Endothelial cell of umbilical vein (primary cell): ENCODE measurements around the gene SOX5. TPM values are rescaled to one million over a fixed set of nuclear protein-coding genes. Genes with fewer than 3 reads are reported as not detected.

Experiments
- BruUV-seq: library from RNA; stranded (reverse); fragments of 400-500 nt; replicated peaks from 2 replicates; lab custom pipeline; 2021; lab: Mats Ljungman, UMichigan
- CTCF ChIA-PET: fragments of 300-600, 350-600 bp; sonication (Branson Sonifier 250); formaldehyde crosslinking; loops from one replicate; lab custom pipeline; 2021; ENCODE audit warnings: antibody characterized with exemption, inconsistent platforms; lab: Charles Lee
- POLR2A ChIA-PET: fragments of 300-600, 350-600 bp; sonication (Branson Sonifier 250); formaldehyde crosslinking; loops from one replicate; lab custom pipeline; 2021; ENCODE audit warnings: antibody characterized with exemption, inconsistent platforms; lab: Charles Lee
- DNase-seq: peaks from one replicate; pipeline ENCODE4 v3.0.0-alpha.2; 2011; ENCODE audit warnings: low read depth, low spot score
- FAIRE-seq: peaks from 2 replicates; lab custom pipeline; 2011; peaks lifted over from hg19 to GRCh38; lab: Jason Lieb, UNC
- H2AFZ ChIP-seq: 2 replicates; pipeline ENCODE4 v1.6.0; 2012; ENCODE audit warnings: low read depth, low read length, control low read depth, inconsistent platforms
- H3K27ac ChIP-seq: 2 replicates; pipeline ENCODE4 v1.5.1; 2011; ENCODE audit warnings: low read depth, mild to moderate bottlenecking, control low read depth, low read length, moderate library complexity; ENCODE audit not compliant: insufficient read depth
- H3K27me3 ChIP-seq, 2 experiments: 2 replicates each; pipeline versions ENCODE4 v1.6.0 to v1.6.1; 2011; ENCODE audit warnings: low read length in 2 of 2, mixed read lengths in 1 of 2; ENCODE audit not compliant: control insufficient read depth in 2 of 2, insufficient read depth in 2 of 2
- H3K36me3 ChIP-seq, 2 experiments: 2 replicates in 1 of 2; 3 replicates in 1 of 2; pipeline ENCODE4 v1.5.1; 2011; ENCODE audit warnings: low read length in 2 of 2, mild to moderate bottlenecking in 1 of 2, moderate library complexity in 1 of 2; ENCODE audit not compliant: control insufficient read depth in 2 of 2, insufficient read depth in 2 of 2; ENCODE audit errors: extremely low read depth in 1 of 2
- H3K4me1 ChIP-seq: 3 replicates; pipeline ENCODE4 v1.5.1; 2011; ENCODE audit warnings: mild to moderate bottlenecking, low read length; ENCODE audit not compliant: control insufficient read depth, insufficient read depth; ENCODE audit errors: extremely low read depth
- H3K4me2 ChIP-seq: 2 replicates; pipeline ENCODE4 v1.6.1; 2011; ENCODE audit warnings: low read length, control low read depth, mixed read lengths; ENCODE audit not compliant: insufficient read depth
- H3K4me3 ChIP-seq, 3 experiments: fragments of 200-600 bp in 1 of 3; sonication (generic), shearing (Covaris generic) in 1 of 3; replicated peaks in 1 of 3; 2 replicates each; pipeline ENCODE4 v1.5.1; 2011 to 2016; ENCODE audit warnings: control low read depth in 3 of 3, low read length in 3 of 3, mild to moderate bottlenecking in 2 of 3, inconsistent platforms in 1 of 3, low read depth in 1 of 3, moderate library complexity in 1 of 3; ENCODE audit not compliant: insufficient read depth in 1 of 3
- H3K79me2 ChIP-seq: 2 replicates; pipeline ENCODE4 v1.6.0; 2012; ENCODE audit warnings: low read length, inconsistent platforms; ENCODE audit not compliant: control insufficient read depth, insufficient read depth
- H3K9ac ChIP-seq: replicated peaks from 2 replicates; pipeline ENCODE3; 2011; ENCODE audit warnings: low read length, control low read depth; ENCODE audit not compliant: insufficient read depth; ENCODE audit errors: extremely low read depth
- H3K9me1 ChIP-seq: replicated peaks from 3 replicates; pipeline ENCODE4 v1.6.0; 2011; ENCODE audit warnings: mild to moderate bottlenecking, low read length; ENCODE audit not compliant: control insufficient read depth, insufficient read depth; ENCODE audit errors: extremely low read depth
- H3K9me3 ChIP-seq: replicated peaks from 2 replicates; pipeline ENCODE4 v1.5.1; 2012; ENCODE audit warnings: low read length, inconsistent platforms; ENCODE audit not compliant: control insufficient read depth, insufficient read depth
- H4K20me1 ChIP-seq: replicated peaks from 2 replicates; pipeline ENCODE3; 2011; ENCODE audit warnings: mild to moderate bottlenecking, low read length; ENCODE audit not compliant: control insufficient read depth, insufficient read depth; ENCODE audit errors: extremely low read depth
- EZH2 ChIP-seq: IDR thresholded peaks from 2 replicates; pipeline ENCODE4 v1.6.1; 2012; ENCODE audit warnings: borderline replicate concordance, low read depth, mild to moderate bottlenecking, moderate library complexity, low read length, inconsistent platforms; ENCODE audit not compliant: severe bottlenecking
- FOS ChIP-seq: IDR thresholded peaks from 2 replicates; pipeline ENCODE4 v1.6.1; 2011; ENCODE audit warnings: mild to moderate bottlenecking, low read length, moderate library complexity, borderline replicate concordance; ENCODE audit not compliant: insufficient read depth
- GATA2 ChIP-seq: IDR thresholded peaks from 2 replicates; pipeline ENCODE4 v1.7.0; 2011; ENCODE audit warnings: low read depth, mild to moderate bottlenecking, moderate library complexity, mixed read lengths, low read length; ENCODE audit not compliant: insufficient read length, insufficient read depth
- JUN ChIP-seq: IDR thresholded peaks from 2 replicates; pipeline ENCODE4 v1.6.1; 2011; ENCODE audit warnings: borderline replicate concordance, low read depth; ENCODE audit not compliant: insufficient read length, insufficient read depth
- MAX ChIP-seq: IDR thresholded peaks from 2 replicates; pipeline ENCODE4 v1.6.1; 2011; ENCODE audit not compliant: insufficient read depth, insufficient read length
- MYC ChIP-seq: IDR thresholded peaks from one replicate; pipeline ENCODE4 v1.6.1; 2011; ENCODE audit warnings: mild to moderate bottlenecking, low read depth, low read length
- POLR2A ChIP-seq: IDR thresholded peaks from 2 replicates; pipeline ENCODE4 v1.6.1; 2012; ENCODE audit warnings: low read depth, mild to moderate bottlenecking, control low read depth, low read length
- POLR2AphosphoS5 ChIP-seq: IDR thresholded peaks from 2 replicates; pipeline ENCODE4 v1.6.1; 2012; ENCODE audit warnings: low read depth, mild to moderate bottlenecking, control low read depth, low read length, moderate library complexity; ENCODE audit not compliant: insufficient read depth
- dilution Hi-C: fragments of 300-500 bp; cut with MboI; formaldehyde crosslinking; loops from one replicate; pipeline ENCODE4 v1.15.0; 2019; ENCODE audit warnings: low sequenced_read_pairs; ENCODE audit not compliant: extremely low pct_ligation_motif_present
- intact Hi-C: fragments of 100-400 bp; cut with micrococcal nuclease; formaldehyde crosslinking; loops from one replicate; pipeline ENCODE4 v1.10.0; 2022
- polyA plus RNA-seq, 4 experiments: library from polyadenylated mRNA; depleted of rRNA in 3 of 4; stranded (reverse) in 3 of 4; unstranded in 1 of 4; fragments of >200 nt; gene quantifications; 2 replicates each; pipeline versions ENCODE4 v1.2.1 to v1.2.3, GENCODE V29; 2011 to 2012; ENCODE audit warnings: missing spikeins in 1 of 4
- total RNA-seq: library from RNA; stranded (reverse); gene quantifications from 2 replicates; pipeline ENCODE4 v1.2.3, GENCODE V29; 2021
- TF ChIP-seq, protein P1 (sequence below), 2 donors: IDR thresholded peaks; 1 replicate in 1 of 2; 2 replicates in 1 of 2; pipeline ENCODE4 v1.5.1; 2011; ENCODE audit warnings: low read length in 2 of 2, mild to moderate bottlenecking in 2 of 2, moderate library complexity in 2 of 2, control low read depth in 1 of 2, inconsistent platforms in 1 of 2, low read depth in 1 of 2; ENCODE audit not compliant: insufficient read depth in 1 of 2; ENCODE audit errors: extremely low read depth in 1 of 2

Gene SOX5
- total and polyA plus RNA-seq, 2 donors (not counting 3 experiments of a cell fraction or from before 2014, with no cell fraction given) = 0.63 to 3.5 TPM

DNA sequence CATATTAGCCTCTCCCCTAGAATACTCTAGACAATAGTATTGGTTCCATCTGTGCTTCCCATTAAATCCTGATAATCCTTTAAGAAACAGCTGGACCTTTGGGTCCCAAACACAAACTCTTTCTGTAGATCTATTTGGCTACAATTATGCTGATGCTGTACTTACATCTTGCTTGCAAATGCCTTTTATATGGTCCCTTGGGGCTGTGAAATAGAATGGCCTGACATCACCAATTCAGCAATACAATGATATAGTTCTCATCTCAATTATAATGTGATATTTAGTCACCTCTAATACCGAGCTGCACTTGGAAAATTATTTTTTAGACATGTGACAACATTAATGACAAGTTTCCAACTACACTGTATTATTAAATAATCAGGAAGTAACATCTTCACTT lies 261.5 kb downstream of the SOX5 start:
- BruUV-seq = no TSS peak
- dilution Hi-C loops (no loop called here), intact Hi-C loops (no loop called here)
- FAIRE-seq (no peak), DNase-seq (no peak)
- Histone ChIP-seq H3K79me2 (no peaks in the 10 kb centered on the region), H3K9me1 (no peaks in the 10 kb centered on the region), H3K4me1 (no peaks in the 10 kb centered on the region), H3K4me2 (no peak overlapping the region), H3K9me3 (no peaks in the 10 kb centered on the region), H4K20me1 (no peaks in the 10 kb centered on the region), H3K27ac (no peak overlapping the region), H3K27me3 (no peaks in the 10 kb centered on the region), H3K4me3 (no peak overlapping the region), H3K36me3 (no peaks in the 10 kb centered on the region), H3K9ac (no peak overlapping the region), H2AFZ (no peak overlapping the region)
- POLR2A ChIA-PET = no interaction called here
- CTCF ChIA-PET = no interaction called here
- no peak for TF ChIP-seq MYC
- TF ChIP-seq POLR2A = no peak
- TF ChIP-seq, protein P1, sequence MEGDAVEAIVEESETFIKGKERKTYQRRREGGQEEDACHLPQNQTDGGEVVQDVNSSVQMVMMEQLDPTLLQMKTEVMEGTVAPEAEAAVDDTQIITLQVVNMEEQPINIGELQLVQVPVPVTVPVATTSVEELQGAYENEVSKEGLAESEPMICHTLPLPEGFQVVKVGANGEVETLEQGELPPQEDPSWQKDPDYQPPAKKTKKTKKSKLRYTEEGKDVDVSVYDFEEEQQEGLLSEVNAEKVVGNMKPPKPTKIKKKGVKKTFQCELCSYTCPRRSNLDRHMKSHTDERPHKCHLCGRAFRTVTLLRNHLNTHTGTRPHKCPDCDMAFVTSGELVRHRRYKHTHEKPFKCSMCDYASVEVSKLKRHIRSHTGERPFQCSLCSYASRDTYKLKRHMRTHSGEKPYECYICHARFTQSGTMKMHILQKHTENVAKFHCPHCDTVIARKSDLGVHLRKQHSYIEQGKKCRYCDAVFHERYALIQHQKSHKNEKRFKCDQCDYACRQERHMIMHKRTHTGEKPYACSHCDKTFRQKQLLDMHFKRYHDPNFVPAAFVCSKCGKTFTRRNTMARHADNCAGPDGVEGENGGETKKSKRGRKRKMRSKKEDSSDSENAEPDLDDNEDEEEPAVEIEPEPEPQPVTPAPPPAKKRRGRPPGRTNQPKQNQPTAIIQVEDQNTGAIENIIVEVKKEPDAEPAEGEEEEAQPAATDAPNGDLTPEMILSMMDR (IDR thresholded peaks at IDR 0.05; ENCODE audit: extremely low read depth in 1 of 2, insufficient read depth in 1 of 2, low read depth in 1 of 2, low read length in 2 of 2) = no peak

DNA sequence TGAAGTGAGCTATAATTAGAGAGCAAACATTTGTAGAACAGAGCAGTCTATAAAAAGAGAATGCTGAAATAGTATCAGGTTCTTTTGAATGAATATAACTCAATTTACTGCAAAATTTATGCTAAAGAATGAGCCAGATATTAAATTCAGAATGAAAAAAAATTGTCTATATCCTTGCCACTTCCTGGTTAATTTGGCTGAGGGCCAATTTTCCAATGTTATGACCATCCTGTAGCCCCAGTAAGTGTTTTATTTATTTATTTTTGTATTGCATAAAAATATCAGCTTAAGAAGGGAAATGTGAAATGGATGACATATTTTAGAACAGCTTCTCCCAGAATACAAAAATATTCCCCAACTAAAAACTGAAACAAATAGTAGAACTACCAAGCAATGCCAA lies 263.4 kb downstream of the SOX5 start:
- FAIRE-seq (no peak), DNase-seq (peak; percentile 10)
- Histone ChIP-seq H3K9me3 (no peaks in the 10 kb centered on the region), H3K36me3 (no peaks in the 10 kb centered on the region), H3K4me2 (no peak overlapping the region), H2AFZ (no peak overlapping the region), H4K20me1 (no peaks in the 10 kb centered on the region), H3K4me1 (no peaks in the 10 kb centered on the region), H3K27ac (no peak overlapping the region), H3K79me2 (no peaks in the 10 kb centered on the region), H3K27me3 (no peaks in the 10 kb centered on the region), H3K4me3 (no peak overlapping the region), H3K9ac (no peak overlapping the region), H3K9me1 (no peaks in the 10 kb centered on the region)
- POLR2A ChIA-PET = no interaction called here
- no TSS peak for BruUV-seq
- intact Hi-C loops (no loop called here), dilution Hi-C loops (no loop called here)
- no peak for TF ChIP-seq JUN
- no peak for TF ChIP-seq GATA2
- TF ChIP-seq EZH2 = no peak
- TF ChIP-seq POLR2A = no peak
- TF ChIP-seq, protein P1 (IDR thresholded peaks at IDR 0.05; ENCODE audit: extremely low read depth in 1 of 2, insufficient read depth in 1 of 2, low read depth in 1 of 2, low read length in 2 of 2) = no peak
- TF ChIP-seq MAX = no peak
- TF ChIP-seq FOS = no peak
- TF ChIP-seq MYC = no peak
- no peak for TF ChIP-seq POLR2AphosphoS5
- CTCF ChIA-PET = no interaction called here
